Lower leg skin (tissue), 3 donors: ENCODE measurements around the gene SDCCAG8.

Source experiments
- POLR2A ChIP-seq, 2 donors: fragments of 450-650 bp; IDR thresholded peaks; one replicate each; pipeline ENCODE4 v1.6.1; 2016 to 2017; ENCODE audit warnings: antibody characterized with exemption in 2 of 2, mild to moderate bottlenecking in 1 of 2, moderate library complexity in 1 of 2
- TF ChIP-seq, protein P1 (sequence below), 3 donors: fragments of 450-650 bp; IDR thresholded peaks; one replicate each; pipeline ENCODE4 v1.5.1; 2016; ENCODE audit warnings: antibody characterized with exemption in 3 of 3, mild to moderate bottlenecking in 3 of 3, moderate library complexity in 2 of 3

DNA sequence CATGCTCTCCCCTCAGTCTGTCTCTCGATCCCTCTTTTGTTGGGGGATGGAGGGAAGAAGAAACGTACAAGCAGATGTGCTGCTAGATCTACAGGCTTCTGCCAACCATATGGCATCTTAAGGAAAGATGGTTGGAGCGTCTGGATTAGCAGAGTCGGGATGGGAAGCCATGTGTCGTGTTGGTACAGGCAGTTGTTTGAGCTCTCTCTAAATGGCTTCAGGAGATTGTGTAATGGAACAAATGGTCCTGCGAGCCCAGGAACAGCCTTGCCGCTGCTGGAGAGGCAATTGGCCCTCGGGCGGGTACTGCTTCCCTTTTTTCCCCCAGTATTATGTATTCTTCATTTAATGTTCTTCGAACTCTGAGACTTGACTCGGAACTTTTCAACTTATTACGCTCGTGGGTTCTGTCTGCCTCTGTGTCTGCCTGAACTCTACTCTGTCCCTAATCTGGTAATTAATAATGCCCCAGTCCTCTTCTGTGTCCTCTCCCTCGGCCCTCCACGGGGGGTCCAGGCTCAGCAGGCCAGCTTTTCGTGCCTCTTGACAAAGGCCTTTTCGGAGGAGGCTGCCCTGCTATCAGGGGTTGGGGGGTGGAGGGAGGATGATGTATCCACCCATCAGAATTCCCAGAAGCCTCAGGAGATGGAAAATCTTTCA, 215.3 kb downstream of the SDCCAG8 start:
- TF ChIP-seq, protein P1, sequence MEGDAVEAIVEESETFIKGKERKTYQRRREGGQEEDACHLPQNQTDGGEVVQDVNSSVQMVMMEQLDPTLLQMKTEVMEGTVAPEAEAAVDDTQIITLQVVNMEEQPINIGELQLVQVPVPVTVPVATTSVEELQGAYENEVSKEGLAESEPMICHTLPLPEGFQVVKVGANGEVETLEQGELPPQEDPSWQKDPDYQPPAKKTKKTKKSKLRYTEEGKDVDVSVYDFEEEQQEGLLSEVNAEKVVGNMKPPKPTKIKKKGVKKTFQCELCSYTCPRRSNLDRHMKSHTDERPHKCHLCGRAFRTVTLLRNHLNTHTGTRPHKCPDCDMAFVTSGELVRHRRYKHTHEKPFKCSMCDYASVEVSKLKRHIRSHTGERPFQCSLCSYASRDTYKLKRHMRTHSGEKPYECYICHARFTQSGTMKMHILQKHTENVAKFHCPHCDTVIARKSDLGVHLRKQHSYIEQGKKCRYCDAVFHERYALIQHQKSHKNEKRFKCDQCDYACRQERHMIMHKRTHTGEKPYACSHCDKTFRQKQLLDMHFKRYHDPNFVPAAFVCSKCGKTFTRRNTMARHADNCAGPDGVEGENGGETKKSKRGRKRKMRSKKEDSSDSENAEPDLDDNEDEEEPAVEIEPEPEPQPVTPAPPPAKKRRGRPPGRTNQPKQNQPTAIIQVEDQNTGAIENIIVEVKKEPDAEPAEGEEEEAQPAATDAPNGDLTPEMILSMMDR (IDR thresholded peaks at IDR 0.05), result no peak
- TF ChIP-seq POLR2A (IDR thresholded peaks at IDR 0.05), result no peak
